Measurements from ENCODE around the gene POGZ. TPM values are rescaled to one million over a fixed set of nuclear protein-coding genes. Genes with fewer than 3 reads are reported as not detected.

POGZ gene
- polyA plus RNA-seq, 2 of the 4 experiments (the other 2 are of a cell fraction) = 20.8 to 44.1 TPM

GRCh38 chr1:151364996-151365395 lies 94.3 kb downstream of the POGZ start:
- Histone ChIP-seq H3K27ac (no peak overlapping the region), H3K9me3 (peaks cover 20% of the 10 kb centered on the region), H3K4me2 (no peak overlapping the region), H3K4me3 (no peak overlapping the region), H3K4me1 (peaks cover under 1% of the 10 kb centered on the region; the same call in 2 of the 3 replicates)
- CTCF ChIA-PET = interaction anchor here (0.9 to 1.7 kb wide), 3 partner anchors 24 to 53 kb away, joined by 3 to 11 read pairs (median 3); partner anchors contain the start of gene PSMB4
- DNase-seq (ENCODE audit: low read depth in 1 of 2, low spot score in 1 of 2) (no peak), ATAC-seq (peak in 1 of 2 experiments; percentile 48; a peak in 2 of 6 replicates), FAIRE-seq (no peak)
- no peak for TF ChIP-seq RCOR1 (IDR thresholded peaks at IDR 0.05; ENCODE audit: low read depth, low read length)
- TF ChIP-seq CBX8 (IDR thresholded peaks at IDR 0.05) = no peak
- no peak for TF ChIP-seq MYC (IDR thresholded peaks at IDR 0.05; ENCODE audit: borderline replicate concordance, low read length)
- TF ChIP-seq HOXB13 (CRISPR knock-in tag; IDR thresholded peaks at IDR 0.05; ENCODE audit: low read depth) = no peak
- no peak for TF ChIP-seq MAZ (IDR thresholded peaks at IDR 0.05; ENCODE audit: borderline replicate concordance, low read depth, low read length)
- no peak for TF ChIP-seq NFE2L2 (conservative IDR thresholded peaks at IDR 0.05; ENCODE audit: low read length)
- TF ChIP-seq NR3C1 (IDR thresholded peaks at IDR 0.05) = no peak
- TF ChIP-seq, protein P1, sequence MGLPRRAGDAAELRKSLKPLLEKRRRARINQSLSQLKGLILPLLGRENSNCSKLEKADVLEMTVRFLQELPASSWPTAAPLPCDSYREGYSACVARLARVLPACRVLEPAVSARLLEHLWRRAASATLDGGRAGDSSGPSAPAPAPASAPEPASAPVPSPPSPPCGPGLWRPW (IDR thresholded peaks at IDR 0.05) = no peak
- TF ChIP-seq NPAS2 (CRISPR knock-in tag; IDR thresholded peaks at IDR 0.05; ENCODE audit: borderline replicate concordance) = no peak
- POLR2A ChIA-PET = no interaction called here
- WGBS (ENCODE audit: missing lambda C conversion rate) = 85% methylated on average over 4 of the region's 4 CpGs

GRCh38 chr1:151362308-151363155 lies 96.8 kb downstream of the POGZ start:
- WGBS (ENCODE audit: missing lambda C conversion rate) = 52% methylated on average over 3 of the region's 3 CpGs
- CTCF ChIA-PET = interaction anchor here (1.1 to 14.4 kb wide), 2 partner anchors 22 to 62 kb away, joined by 5 to 108 read pairs; no protein-coding TSS in a partner anchor
- TF ChIP-seq REST (IDR thresholded peaks at IDR 0.05) = no peak
- peak; percentile 96 for TF ChIP-seq ZFP36 (IDR thresholded peaks at IDR 0.05; ENCODE audit: borderline replicate concordance, partially characterized antibody)
- TF ChIP-seq TP53 (CRISPR knock-in tag; IDR thresholded peaks at IDR 0.05) = no peak
- H3K4me1 ChIP-seq = no peaks in the 10 kb centered on the region
- H3K4me3 ChIP-seq = no peak overlapping the region
- DNase-seq (ENCODE audit: low read depth in 1 of 2, low spot score in 1 of 2) (peak in 1 of 2 experiments; percentile 23), ATAC-seq (no peak), FAIRE-seq (no peak)
- POLR2A ChIA-PET = no interaction called here
- H3K27ac ChIP-seq = no peak overlapping the region
- peaks cover 20% of the 10 kb centered on the region for H3K9me3 ChIP-seq
- no peak overlapping the region for H3K4me2 ChIP-seq

DNA sequence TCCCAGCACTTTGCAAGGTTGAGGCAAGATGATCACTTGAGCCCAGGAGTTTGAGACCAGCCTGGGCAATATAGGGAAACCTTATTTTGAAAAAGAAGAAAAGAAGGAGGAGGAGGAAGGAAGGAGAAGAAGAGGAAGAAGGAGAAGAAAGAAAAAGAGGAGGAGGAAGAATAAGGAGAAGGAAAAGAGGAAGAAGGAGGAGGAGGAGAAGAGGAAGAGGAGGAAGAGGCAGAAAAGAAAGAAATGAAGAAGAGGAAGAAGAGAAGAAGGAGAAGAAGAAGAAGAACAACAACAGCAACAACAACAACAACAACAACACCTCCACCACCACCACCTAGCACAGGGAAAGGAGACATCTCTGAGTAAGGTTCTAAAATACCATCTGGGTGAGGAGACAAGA lies 97.4 kb downstream of the POGZ start:
- Histone ChIP-seq H3K27ac (no peak overlapping the region), H3K4me2 (no peak overlapping the region), H3K9me3 (peaks cover 20% of the 10 kb centered on the region), H3K4me1 (no peaks in the 10 kb centered on the region), H3K4me3 (no peak overlapping the region)
- ATAC-seq (no peak), DNase-seq (ENCODE audit: low read depth in 1 of 2, low spot score in 1 of 2) (no peak), FAIRE-seq (no peak)
- TF ChIP-seq CHD4 (IDR thresholded peaks at IDR 0.05; ENCODE audit: borderline replicate concordance) = no peak
- no peak for TF ChIP-seq PHF8 (IDR thresholded peaks at IDR 0.05; ENCODE audit: borderline replicate concordance, low read depth)
- no peak for TF ChIP-seq ELK1 (IDR thresholded peaks at IDR 0.05; ENCODE audit: low read depth, low read length)
- TF ChIP-seq SMC3 (IDR thresholded peaks at IDR 0.05) = no peak
- TF ChIP-seq MYC (IDR thresholded peaks at IDR 0.05; ENCODE audit: borderline replicate concordance, low read length) = no peak
- no peak for TF ChIP-seq TP53 (CRISPR knock-in tag; IDR thresholded peaks at IDR 0.05)
- TF ChIP-seq HEYL (CRISPR knock-in tag; IDR thresholded peaks at IDR 0.05) = no peak
- no peak for TF ChIP-seq ZSCAN20 (CRISPR knock-in tag; IDR thresholded peaks at IDR 0.05)
- no peak for TF ChIP-seq SREBF2 (IDR thresholded peaks at IDR 0.05)
- no peak for TF ChIP-seq FOSB (CRISPR knock-in tag; IDR thresholded peaks at IDR 0.05)
- TF ChIP-seq ZC3H11A (IDR thresholded peaks at IDR 0.05) = no peak
- no peak for TF ChIP-seq CEBPB (IDR thresholded peaks at IDR 0.05)
- no peak for TF ChIP-seq TFCP2L1 (CRISPR knock-in tag; IDR thresholded peaks at IDR 0.05)
- TF ChIP-seq REST (IDR thresholded peaks at IDR 0.05) = no peak
- ChIA-PET POLR2A (no interaction called here), CTCF (interaction anchor here (14.4 kb wide), 1 partner anchor 21 kb away, joined by 108 read pairs; no protein-coding TSS in a partner anchor)
